Right atrium auricular region (tissue), 2 donors: ENCODE data around the gene RNASE4. TPM values are rescaled to one million over a fixed set of nuclear protein-coding genes. Genes with fewer than 3 reads are reported as not detected.

Experiments used
- DNase-seq: peaks from one replicate; pipeline ENCODE4 v3.0.0-alpha.2; 2019; ENCODE audit warnings: low spot score
- H3K27ac ChIP-seq, 2 donors: fragments of 200-600 bp; sonication (generic); 1 replicate in 1 of 2; 2 replicates in 1 of 2; pipeline ENCODE4 v1.5.1; 2016 to 2019
- H3K27me3 ChIP-seq, 2 donors: fragments of 200-600 bp; sonication (generic); one replicate each; pipeline versions ENCODE4 v1.5.1 to v1.6.0; 2017 to 2019
- H3K36me3 ChIP-seq: fragments of 200-600 bp; sonication (generic); one replicate; pipeline ENCODE4 v1.5.1; 2016
- H3K4me1 ChIP-seq, 2 donors: fragments of 200-600 bp; sonication (generic); one replicate each; pipeline versions ENCODE4 v1.5.1 to v1.6.0; 2017 to 2019
- H3K4me3 ChIP-seq, 2 donors: fragments of 200-600 bp; sonication (generic); 1 replicate in 1 of 2; 2 replicates in 1 of 2; pipeline ENCODE4 v1.5.1; 2017 to 2019; ENCODE audit warnings: mild to moderate bottlenecking in 1 of 2, moderate library complexity in 1 of 2
- H3K9me3 ChIP-seq, 2 donors: fragments of 200-600 bp; sonication (generic); one replicate each; pipeline ENCODE4 v1.5.1; 2019
- CTCF ChIP-seq, 2 donors: fragments of 200-600 bp; sonication (generic); IDR thresholded peaks; one replicate each; pipeline ENCODE4 v1.5.1; 2019; ENCODE audit warnings: antibody characterized with exemption in 2 of 2
- total RNA-seq, 2 donors: library from RNA; depleted of rRNA; stranded (reverse); fragments of >200 nt; gene quantifications; one replicate each; pipeline ENCODE4 v1.1.0, GENCODE V29; 2016

Gene RNASE4
- total RNA-seq, 2 donors from 2014 or later, result 19.5 to 44.4 TPM

DNA sequence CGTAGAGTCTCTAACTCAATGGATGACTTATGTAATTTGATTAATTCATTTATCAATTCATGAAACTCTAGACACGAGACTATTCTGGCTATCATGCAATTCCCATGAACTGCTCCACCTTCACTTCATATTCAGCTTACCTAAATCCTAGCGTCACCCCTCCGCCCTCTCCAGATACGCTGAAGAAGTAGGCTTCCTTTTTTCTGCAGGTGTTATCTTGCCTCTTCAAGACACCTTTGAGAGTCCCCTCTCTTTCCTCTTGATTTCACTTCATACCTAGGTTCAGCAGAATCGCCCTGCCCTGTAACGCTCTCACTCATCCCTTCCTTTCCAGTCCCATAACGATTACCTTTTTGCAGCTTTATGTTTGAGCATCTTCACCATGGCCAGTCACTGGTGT, 4.0 kb upstream of the RNASE4 start:
- Histone ChIP-seq H3K27ac (peak overlapping the region in 1 of 2 donors; percentile 99), H3K4me3 (peak overlapping the region in 1 of 2 donors; percentile 79), H3K36me3 (no peaks in the 10 kb centered on the region), H3K4me1 (peaks cover 0 to 17% of the 10 kb centered on the region in 2 donors), H3K27me3 (no peaks in the 10 kb centered on the region), H3K9me3 (no peaks in the 10 kb centered on the region)
- DNase-seq, result no peak
- no peak for TF ChIP-seq CTCF (IDR thresholded peaks at IDR 0.05)

GRCh38 chr14:20680843-20681347, 3.5 kb upstream of the RNASE4 start:
- peaks cover 0 to 21% of the 10 kb centered on the region in 2 donors for H3K4me1 ChIP-seq

DNA sequence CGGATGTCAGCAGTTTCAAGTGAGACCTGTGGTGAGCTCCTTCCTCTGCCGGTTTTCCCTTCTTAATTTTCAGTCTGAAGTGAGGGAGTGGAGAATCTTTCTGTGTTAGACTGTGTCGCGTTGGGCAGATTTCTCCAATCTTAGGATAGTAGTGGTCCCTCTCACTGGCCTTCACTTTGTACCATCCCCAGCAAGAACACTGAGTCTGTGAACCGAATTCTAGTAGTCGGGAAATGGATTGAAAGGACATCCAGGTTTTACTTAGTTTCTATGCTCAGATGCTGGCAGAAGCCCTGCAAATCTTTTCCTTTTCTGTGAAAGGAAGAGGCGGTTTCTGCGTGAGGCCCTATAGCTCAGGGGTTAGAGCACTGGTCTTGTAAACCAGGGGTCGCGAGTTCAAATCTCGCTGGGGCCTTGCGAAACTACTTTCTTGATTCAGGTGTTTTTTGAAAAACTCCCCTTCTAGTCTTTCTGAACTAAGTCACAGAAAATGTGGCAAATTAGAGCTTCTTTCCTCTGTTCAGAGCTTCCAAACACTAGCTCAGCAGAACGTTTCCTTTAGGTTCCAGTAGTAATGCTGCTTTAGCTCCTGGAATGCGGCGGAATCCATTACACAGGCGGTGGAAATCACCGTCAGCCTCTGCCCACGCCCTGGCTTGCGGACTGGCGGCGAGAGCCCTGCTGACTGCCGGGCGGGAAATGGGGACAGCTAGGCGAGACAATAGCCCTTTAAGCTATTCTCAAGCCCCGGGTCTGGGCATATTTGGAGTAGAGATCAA, 2.8 kb upstream of the RNASE4 start:
- DNase-seq, result peak; percentile 97

More at GRCh38 chr14:20680843-20681347, 3.5 kb upstream of the RNASE4 start:
- no peaks in the 10 kb centered on the region for H3K27me3 ChIP-seq
- H3K36me3 ChIP-seq, result no peaks in the 10 kb centered on the region
- H3K9me3 ChIP-seq, result no peaks in the 10 kb centered on the region
- no peak for TF ChIP-seq CTCF (IDR thresholded peaks at IDR 0.05)
- peak overlapping the region; percentile 99 to 100 for H3K27ac ChIP-seq
- DNase-seq, result no peak
- peak overlapping the region; percentile 77 to 79 for H3K4me3 ChIP-seq

GRCh38 chr14:20682127-20682434, 2.3 kb upstream of the RNASE4 start:
- Histone ChIP-seq H3K9me3 (no peaks in the 10 kb centered on the region), H3K27me3 (no peaks in the 10 kb centered on the region), H3K4me3 (peak overlapping the region; percentile 77 to 79), H3K4me1 (peaks cover 0 to 21% of the 10 kb centered on the region in 2 donors), H3K36me3 (no peaks in the 10 kb centered on the region), H3K27ac (peak overlapping the region; percentile 99 to 100)
- no peak for DNase-seq
- no peak for TF ChIP-seq CTCF (IDR thresholded peaks at IDR 0.05)

More for the DNA sequence above, 2.8 kb upstream of the RNASE4 start:
- peak overlapping the region; percentile 77 to 79 for H3K4me3 ChIP-seq
- TF ChIP-seq CTCF (IDR thresholded peaks at IDR 0.05), result no peak
- H3K9me3 ChIP-seq, result no peaks in the 10 kb centered on the region
- H3K4me1 ChIP-seq, result peaks cover 0 to 21% of the 10 kb centered on the region in 2 donors
- H3K27ac ChIP-seq, result peak overlapping the region; percentile 99 to 100
- H3K36me3 ChIP-seq, result no peaks in the 10 kb centered on the region
- no peaks in the 10 kb centered on the region for H3K27me3 ChIP-seq

GRCh38 chr14:20682435-20683124, 1.8 kb upstream of the RNASE4 start:
- Histone ChIP-seq H3K27me3 (no peaks in the 10 kb centered on the region), H3K4me3 (peak overlapping the region; percentile 77 to 79), H3K4me1 (peaks cover 0 to 21% of the 10 kb centered on the region in 2 donors), H3K36me3 (no peaks in the 10 kb centered on the region), H3K9me3 (no peaks in the 10 kb centered on the region), H3K27ac (peak overlapping the region; percentile 99 to 100)
- DNase-seq, result peak; percentile 94
- peak in 1 of 2 donors; percentile 28 for TF ChIP-seq CTCF (IDR thresholded peaks at IDR 0.05)
